ENCODE results near the gene UNC13B.

GRCh38 chr9:35380619-35381018, 218.8 kb downstream of the UNC13B start:
- TF ChIP-seq POLR2A (IDR thresholded peaks at IDR 0.05; ENCODE audit: low read depth, low read length): no peak
- TF ChIP-seq CTCF (IDR thresholded peaks at IDR 0.05; ENCODE audit: extremely low read depth in 1 of 2, insufficient read depth in 1 of 2, low read depth in 1 of 2, low read length in 2 of 2): no peak
- no peak for TF ChIP-seq MYC (IDR thresholded peaks at IDR 0.05; ENCODE audit: low read depth, low read length)
- no peak for TF ChIP-seq POLR2AphosphoS5 (IDR thresholded peaks at IDR 0.05; ENCODE audit: insufficient read depth, low read depth, low read length)
- TF ChIP-seq MAX (IDR thresholded peaks at IDR 0.05; ENCODE audit: insufficient read depth, insufficient read length): no peak

Measured in endothelial cell of umbilical vein (primary cell).